Osteocyte (in vitro differentiated cells): ENCODE data around the gene ROBO4. TPM values are rescaled to one million over a fixed set of nuclear protein-coding genes. Genes with fewer than 3 reads are reported as not detected.

ENCODE experiments used
- DNase-seq: peaks from one replicate; pipeline ENCODE4 v3.0.0; 2021; ENCODE audit warnings: mixed read lengths; ENCODE audit not compliant: unreplicated experiment; ENCODE audit errors: extremely low spot score
- H3K27ac Mint-ChIP-seq: one replicate; pipeline ENCODE4 v1.8.0; 2021; ENCODE audit warnings: mild to moderate bottlenecking, mixed read lengths; ENCODE audit not compliant: unreplicated experiment
- H3K27me3 Mint-ChIP-seq: one replicate; pipeline ENCODE4 v1.8.0; 2021; ENCODE audit warnings: mixed read lengths; ENCODE audit not compliant: unreplicated experiment
- H3K36me3 Mint-ChIP-seq: one replicate; pipeline ENCODE4 v1.8.0; 2021; ENCODE audit warnings: mixed read lengths; ENCODE audit not compliant: unreplicated experiment
- H3K4me1 Mint-ChIP-seq: one replicate; pipeline ENCODE4 v1.8.0; 2021; ENCODE audit warnings: mixed read lengths; ENCODE audit not compliant: unreplicated experiment
- H3K4me3 Mint-ChIP-seq: one replicate; pipeline ENCODE4 v1.8.0; 2021; ENCODE audit warnings: mild to moderate bottlenecking, moderate library complexity, mixed read lengths; ENCODE audit not compliant: unreplicated experiment
- H3K9me3 Mint-ChIP-seq: one replicate; pipeline ENCODE4 v1.8.0; 2021; ENCODE audit warnings: mixed read lengths; ENCODE audit not compliant: unreplicated experiment
- total RNA-seq: library from RNA; stranded (reverse); gene quantifications from 2 replicates; pipeline ENCODE4 v1.2.1, GENCODE V29; 2021
- TF ChIP-seq, protein P1 (sequence below): fragments of 200-600 bp; sonication (generic); IDR thresholded peaks from 2 replicates; pipeline ENCODE4 v1.5.0; 2021; ENCODE audit warnings: antibody characterized with exemption, mild to moderate bottlenecking, moderate library complexity

ROBO4 gene
- total RNA-seq, 1 donor from 2014 or later, result 0.56 TPM

DNA sequence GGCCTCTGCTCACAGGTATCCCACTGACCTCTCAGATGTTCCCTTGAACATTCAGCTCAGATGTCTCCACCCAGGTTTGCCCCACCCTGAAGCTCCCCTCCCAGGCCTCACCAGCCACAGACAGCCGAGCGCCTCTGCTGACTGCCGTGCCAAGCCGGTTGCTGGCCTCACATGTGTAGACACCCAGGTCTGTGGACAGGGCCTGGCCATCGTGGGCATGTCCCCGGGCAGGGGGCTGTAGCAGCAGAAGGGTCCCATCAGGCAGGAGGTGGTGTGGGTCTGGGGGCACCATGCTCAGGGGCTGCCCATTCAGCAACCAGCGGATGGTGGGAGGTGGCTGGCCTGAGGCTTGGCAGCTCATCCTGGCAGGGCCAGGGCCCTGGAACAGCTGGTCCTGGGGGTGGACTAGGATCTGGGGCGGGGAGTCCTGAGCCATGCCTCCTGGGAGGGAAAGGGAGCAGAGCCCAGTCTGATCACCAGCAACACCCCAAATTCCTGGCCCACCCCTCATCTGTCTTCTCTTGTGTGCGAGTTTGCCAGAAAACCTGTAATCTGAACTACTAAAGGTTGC lies 759 bp downstream of the ROBO4 start:
- no peaks in the 10 kb centered on the region for H3K9me3 Mint-ChIP-seq
- H3K36me3 Mint-ChIP-seq, result no peaks in the 10 kb centered on the region
- H3K27ac Mint-ChIP-seq, result peak overlapping the region; percentile 29
- H3K4me3 Mint-ChIP-seq, result no peak overlapping the region
- DNase-seq, result peak; percentile 81
- H3K27me3 Mint-ChIP-seq, result no peaks in the 10 kb centered on the region
- H3K4me1 Mint-ChIP-seq, result peaks cover 35% of the 10 kb centered on the region
- TF ChIP-seq, protein P1, sequence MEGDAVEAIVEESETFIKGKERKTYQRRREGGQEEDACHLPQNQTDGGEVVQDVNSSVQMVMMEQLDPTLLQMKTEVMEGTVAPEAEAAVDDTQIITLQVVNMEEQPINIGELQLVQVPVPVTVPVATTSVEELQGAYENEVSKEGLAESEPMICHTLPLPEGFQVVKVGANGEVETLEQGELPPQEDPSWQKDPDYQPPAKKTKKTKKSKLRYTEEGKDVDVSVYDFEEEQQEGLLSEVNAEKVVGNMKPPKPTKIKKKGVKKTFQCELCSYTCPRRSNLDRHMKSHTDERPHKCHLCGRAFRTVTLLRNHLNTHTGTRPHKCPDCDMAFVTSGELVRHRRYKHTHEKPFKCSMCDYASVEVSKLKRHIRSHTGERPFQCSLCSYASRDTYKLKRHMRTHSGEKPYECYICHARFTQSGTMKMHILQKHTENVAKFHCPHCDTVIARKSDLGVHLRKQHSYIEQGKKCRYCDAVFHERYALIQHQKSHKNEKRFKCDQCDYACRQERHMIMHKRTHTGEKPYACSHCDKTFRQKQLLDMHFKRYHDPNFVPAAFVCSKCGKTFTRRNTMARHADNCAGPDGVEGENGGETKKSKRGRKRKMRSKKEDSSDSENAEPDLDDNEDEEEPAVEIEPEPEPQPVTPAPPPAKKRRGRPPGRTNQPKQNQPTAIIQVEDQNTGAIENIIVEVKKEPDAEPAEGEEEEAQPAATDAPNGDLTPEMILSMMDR, result no peak

DNA sequence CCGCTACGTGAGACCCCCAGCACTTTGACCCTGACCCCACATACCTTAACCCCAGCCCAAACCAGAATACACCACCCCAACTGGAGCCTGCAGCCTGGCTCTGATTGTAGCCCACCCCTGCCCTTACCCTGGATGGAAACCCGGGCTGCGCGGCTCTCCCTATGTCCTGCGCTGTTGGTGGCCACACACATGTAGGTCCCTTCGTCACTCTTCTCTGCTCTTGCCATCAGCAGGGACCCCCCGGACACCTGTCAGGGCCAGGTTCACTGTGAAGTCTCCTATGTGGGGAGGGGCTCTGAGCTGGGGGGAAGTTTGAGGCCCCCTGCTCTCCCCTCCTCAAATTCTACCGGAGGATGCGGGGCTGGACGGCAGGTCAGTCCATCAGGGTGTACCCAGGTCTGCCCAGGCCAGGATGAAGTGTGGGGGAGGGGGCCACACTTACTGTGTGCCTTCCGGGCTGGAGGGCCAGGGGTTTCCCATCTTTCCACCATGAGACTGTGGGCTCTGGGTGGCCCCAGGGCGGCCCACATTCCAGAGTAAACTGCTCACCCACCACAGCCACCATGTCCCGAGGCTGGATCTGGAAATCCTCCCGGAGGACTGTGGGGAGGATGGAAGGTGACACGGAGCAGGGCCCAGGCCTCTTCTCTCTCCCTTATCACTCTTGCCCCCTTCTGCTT lies 1.5 kb downstream of the ROBO4 start:
- Mint-ChIP-seq H3K9me3 (no peaks in the 10 kb centered on the region), H3K4me1 (peaks cover 35% of the 10 kb centered on the region), H3K27me3 (no peaks in the 10 kb centered on the region), H3K36me3 (no peaks in the 10 kb centered on the region), H3K4me3 (no peak overlapping the region), H3K27ac (no peak overlapping the region)
- peak; percentile 73 for DNase-seq
- TF ChIP-seq, protein P1, result no peak

DNA sequence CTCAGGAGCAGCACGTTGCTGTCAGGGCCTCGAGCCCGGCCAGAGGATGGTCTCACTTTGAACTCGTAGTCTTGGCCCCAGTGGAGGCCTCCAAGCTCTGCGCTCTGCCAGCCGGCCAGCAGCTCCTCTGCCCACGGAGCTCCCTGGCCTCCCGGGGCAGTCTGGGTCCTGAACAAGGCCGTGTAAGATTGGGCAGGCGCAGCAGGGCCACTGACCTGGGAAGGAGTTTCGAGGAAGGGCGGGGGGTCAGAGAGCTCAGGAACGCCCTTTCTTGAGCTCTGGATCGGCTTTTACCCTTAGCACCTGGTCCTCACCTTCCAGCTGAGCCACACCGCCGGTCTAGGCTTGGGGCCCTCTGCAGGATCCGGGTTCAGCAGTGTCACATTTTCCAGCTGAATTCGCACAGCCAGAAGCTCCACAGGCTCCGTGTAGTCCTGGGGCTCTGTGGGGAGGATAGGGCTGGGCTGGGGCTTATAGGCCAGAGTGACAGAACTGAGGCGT lies 2.1 kb downstream of the ROBO4 start:
- no peak overlapping the region for H3K27ac Mint-ChIP-seq
- peak; percentile 80 for DNase-seq
- TF ChIP-seq, protein P1, result no peak
- no peaks in the 10 kb centered on the region for H3K27me3 Mint-ChIP-seq
- H3K9me3 Mint-ChIP-seq, result no peaks in the 10 kb centered on the region
- H3K4me1 Mint-ChIP-seq, result peaks cover 30% of the 10 kb centered on the region
- H3K36me3 Mint-ChIP-seq, result no peaks in the 10 kb centered on the region
- no peak overlapping the region for H3K4me3 Mint-ChIP-seq

DNA sequence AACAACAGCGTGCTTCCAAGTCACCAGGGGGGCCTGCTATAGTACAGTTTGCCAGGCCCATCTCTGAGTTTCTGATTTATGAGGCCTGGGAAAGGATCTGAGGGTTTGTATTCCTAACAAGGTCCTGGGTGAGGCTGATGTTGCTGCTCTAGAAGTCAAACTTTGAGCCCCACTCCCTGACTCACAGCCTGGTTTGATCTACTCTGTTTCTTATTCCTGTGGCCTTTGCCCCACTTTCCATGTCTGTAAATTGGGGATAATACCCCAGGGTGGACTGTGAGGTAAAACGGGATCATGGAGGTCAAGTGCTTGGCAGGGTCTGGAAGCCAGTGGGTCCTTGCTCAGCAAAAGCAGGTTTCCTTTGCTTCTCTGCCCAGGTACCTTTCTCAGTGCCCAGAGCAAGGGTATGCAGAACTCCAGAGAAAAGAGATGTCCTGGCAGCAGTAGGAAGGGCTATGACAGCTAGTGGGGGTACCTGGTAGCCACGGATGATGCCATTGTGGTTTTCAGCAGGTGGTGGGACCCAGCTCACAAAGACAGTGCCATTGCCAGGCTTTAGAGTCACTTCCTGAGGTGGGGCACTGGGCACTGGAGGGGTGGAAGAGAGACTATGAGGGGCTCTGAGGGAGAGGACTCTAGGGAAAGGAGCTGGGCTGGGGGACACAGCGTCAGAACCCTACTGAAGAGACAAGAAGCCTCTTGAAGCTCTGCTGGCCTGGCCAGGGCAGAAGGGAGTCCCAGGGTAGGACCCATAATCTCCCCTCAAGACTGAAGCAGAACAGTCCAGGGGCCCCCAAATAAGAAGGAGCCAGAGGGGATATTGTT lies 2.8 kb downstream of the ROBO4 start:
- TF ChIP-seq, protein P1, result no peak
- DNase-seq, result peak; percentile 63
- Mint-ChIP-seq H3K4me3 (no peak overlapping the region), H3K27me3 (no peaks in the 10 kb centered on the region), H3K9me3 (no peaks in the 10 kb centered on the region), H3K36me3 (no peaks in the 10 kb centered on the region), H3K4me1 (peaks cover 25% of the 10 kb centered on the region), H3K27ac (no peak overlapping the region)
